Measurements from ENCODE around the gene KCNQ1. TPM values are rescaled to one million over a fixed set of nuclear protein-coding genes. Genes with fewer than 3 reads are reported as not detected.

KCNQ1 gene
- total RNA-seq, 1 experiment from 2014 or later: 0.71 TPM

DNA sequence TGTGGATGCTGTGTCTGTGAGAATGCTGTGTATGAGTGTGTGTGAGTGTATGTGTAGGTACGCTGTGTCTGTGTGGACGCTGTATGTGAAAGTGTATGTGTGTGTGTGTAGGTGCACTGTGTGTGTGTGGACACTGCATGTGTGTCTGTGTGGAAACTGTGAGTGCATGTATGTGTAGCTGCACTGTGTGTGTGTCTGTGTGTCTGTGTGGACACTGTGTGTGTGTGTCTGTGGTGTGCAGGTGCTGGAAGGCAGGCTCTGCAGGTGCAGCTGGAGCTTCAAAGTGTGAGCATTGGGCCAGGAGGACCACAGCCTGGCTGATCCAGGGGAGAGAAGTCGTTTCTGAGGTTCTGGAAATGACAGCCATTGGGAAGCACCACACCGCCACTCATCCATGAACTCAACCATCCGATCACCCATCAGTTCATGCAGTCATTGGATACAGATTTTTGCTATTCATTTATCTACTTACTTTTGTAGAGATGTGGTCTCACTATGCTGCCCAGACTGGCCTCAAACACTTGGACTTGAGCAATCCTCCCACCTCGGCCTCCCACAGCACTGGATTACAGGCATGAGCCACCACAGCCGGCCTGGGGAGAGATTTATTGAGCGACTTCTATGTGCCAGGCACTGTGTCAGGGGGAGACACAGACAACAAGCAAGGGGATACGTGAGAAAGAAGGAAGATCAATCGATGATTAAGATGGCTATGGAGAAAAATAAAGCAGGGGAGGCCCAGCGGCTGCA lies 10.1 kb upstream of the KCNQ1 start:
- no peak for DNase-seq (ENCODE audit: low read depth, low spot score)
- in situ Hi-C loops (cut with HindIII; ENCODE audit: low pct_unique_long_range_greater_than_20kb, low sequenced_read_pairs): no loop called here

DNA sequence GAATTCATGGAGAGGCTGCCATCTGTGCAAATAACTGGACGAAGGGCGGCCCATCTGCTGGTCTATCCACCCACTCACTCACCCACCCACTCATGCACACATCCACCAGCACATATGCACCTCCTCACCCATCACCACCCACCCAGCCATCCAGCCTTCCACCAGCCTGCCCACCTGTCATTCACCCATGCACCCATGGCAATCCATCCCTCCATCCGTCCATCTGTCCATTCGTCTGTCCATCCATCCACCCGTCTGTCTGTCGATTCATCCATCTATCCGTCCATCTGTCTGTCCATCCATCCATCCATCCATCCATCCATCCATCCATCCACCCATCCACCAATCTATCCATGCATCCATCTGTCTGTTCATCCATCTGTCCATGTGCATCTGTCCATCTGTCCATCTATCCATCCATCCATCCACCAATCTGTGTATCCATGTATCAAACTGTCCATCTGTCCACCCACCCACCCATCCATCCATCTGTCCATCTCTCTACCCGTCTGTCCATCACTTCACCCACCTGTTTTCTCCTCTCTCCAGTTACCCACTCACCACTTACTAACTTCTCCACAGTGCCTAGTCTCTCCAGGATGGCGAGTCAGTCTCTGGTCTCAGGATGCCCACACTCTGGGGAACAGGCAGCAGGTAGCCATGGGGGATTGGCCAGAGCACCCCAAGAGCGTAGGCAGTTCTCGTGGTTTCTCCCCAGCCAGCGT lies 9.4 kb upstream of the KCNQ1 start:
- in situ Hi-C loops (cut with HindIII; ENCODE audit: low pct_unique_long_range_greater_than_20kb, low sequenced_read_pairs): no loop called here

DNA sequence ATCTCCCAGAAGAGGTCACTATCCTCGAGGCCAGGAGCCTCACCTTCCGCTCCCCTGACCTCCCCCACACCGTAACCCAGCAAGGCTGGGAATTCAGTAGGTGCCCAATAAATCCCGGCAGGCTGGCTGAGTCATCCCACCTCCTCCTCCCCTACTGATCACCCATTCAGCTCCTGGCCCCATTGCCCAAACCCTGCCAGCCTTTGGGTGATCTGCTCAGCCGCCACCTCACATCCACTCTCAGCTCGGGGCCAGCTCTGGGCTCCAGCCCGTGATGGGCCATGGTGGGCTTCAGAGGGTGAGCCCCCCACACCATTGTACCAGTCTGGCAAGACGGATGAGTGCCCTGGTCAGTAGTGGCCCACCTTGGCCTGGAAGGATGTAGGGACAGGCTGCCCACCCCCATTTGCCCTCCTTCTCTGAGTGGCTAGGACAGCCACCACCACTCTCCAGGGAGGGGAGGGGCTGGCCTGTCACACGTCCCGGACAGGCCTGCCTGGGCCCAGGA lies 8.7 kb upstream of the KCNQ1 start:
- in situ Hi-C loops (cut with HindIII; ENCODE audit: low pct_unique_long_range_greater_than_20kb, low sequenced_read_pairs): no loop called here
- DNase-seq (ENCODE audit: low read depth, low spot score): no peak

More for the DNA sequence above, 9.4 kb upstream of the KCNQ1 start:
- DNase-seq (ENCODE audit: low read depth, low spot score): no peak

DNA sequence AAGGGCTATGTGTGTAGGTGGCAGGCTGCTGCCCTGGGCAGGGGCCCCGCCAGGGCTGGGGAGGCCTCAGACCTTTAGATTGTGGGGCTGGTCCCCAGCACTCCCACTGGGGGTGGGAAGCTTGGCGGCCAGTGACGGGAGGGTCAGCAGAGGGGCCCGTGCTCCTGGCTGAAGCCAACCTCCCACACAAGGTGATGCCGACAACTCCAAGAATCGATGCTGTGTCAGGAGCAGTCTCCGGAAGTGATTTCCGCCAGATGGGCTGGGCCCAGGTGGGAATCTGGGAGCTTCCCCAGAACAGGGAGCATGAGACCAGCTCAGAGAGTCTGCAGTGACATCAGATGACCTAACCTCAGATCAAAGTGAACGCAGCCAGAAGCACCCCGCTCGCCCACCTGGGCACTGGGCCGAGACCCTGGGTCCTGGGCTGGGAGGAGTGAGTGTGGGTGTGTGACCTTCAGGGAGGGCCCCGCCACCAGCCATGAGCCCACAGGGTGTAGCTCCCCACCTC lies 8.2 kb upstream of the KCNQ1 start:
- no peak for DNase-seq (ENCODE audit: low read depth, low spot score)
- in situ Hi-C loops (cut with HindIII; ENCODE audit: low pct_unique_long_range_greater_than_20kb, low sequenced_read_pairs): no loop called here

DNA sequence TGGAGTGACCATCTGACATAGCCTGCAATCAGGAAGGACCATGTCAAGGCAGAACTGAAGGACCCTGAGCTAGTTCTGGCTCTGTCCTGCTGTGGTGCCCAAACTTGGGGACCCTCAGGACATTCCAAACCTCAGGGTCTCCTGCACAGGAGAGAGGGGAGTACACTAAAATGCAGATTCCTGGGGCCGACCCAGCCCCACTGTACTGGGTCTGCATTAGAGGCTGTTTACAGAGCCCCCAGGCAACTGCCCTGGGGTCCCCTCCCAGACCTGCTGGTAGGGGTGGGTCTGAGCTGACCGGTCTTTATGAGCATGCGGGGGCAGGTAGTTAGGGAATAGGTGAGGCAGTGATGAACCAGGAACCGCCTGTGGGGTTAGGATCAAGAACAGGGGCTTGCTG lies 7.3 kb upstream of the KCNQ1 start:
- in situ Hi-C loops (cut with HindIII; ENCODE audit: low pct_unique_long_range_greater_than_20kb, low sequenced_read_pairs): no loop called here
- DNase-seq (ENCODE audit: low read depth, low spot score): no peak

DNA sequence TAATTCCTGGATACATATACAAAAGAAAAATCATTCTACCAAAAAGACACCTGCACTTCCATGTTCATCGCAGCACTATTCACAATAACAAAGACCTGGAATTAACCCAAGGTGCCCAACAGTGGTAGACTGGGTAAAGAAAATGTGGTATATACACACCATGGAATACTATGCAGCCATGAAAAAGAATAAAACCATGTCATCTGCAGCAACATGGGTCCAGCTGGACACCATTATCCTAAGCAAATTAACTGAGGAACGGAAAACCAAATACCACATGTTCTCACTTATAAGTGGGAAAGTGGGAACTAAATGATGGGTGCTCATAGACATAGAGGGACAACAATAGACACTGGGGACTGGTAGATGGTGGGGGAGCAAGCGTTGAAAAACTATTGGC lies 5.0 kb upstream of the KCNQ1 start:
- no peak for DNase-seq (ENCODE audit: low read depth, low spot score)
- in situ Hi-C loops (cut with HindIII; ENCODE audit: low pct_unique_long_range_greater_than_20kb, low sequenced_read_pairs): no loop called here

DNA sequence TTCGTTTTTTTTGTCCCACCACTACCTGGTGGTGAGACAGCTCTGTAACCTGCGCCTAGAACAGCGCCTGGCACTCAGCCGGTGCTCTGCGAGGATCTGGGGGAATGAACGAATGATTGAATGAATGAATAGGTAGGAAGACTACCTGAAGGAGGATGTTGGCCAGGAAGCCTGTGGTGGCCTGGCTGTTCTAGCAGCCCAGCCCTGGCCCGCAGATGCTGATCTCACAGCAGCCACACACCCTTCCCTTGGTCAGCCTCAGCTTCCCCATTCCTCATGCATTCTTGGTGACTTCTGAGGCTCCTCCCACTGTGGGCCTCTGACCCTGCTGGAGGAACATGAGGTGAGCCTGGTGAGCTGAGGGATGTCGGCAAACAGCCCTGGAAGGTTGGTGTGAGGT lies 4.2 kb upstream of the KCNQ1 start:
- in situ Hi-C loops (cut with HindIII; ENCODE audit: low pct_unique_long_range_greater_than_20kb, low sequenced_read_pairs): no loop called here

DNA sequence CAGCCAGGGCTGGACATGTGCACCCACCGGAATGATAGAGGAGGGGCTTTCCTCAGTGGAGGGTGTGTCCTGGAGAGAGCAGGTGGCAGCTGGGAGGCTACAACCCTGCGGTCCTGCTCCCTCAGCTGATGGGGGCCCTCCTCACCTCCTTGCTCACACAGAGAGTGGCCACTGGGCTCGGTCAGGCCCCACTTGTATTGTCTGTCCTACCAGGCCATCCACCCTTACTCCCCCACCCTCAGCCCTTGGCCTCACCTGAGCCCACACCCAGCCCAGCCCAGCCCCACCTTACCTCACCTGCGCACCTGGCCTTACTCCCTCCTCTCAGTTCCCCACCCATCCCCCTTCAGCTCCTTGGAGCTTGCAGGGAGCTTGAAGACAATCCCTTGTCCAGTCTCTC lies 3.6 kb upstream of the KCNQ1 start:
- DNase-seq (ENCODE audit: low read depth, low spot score): no peak
- in situ Hi-C loops (cut with HindIII; ENCODE audit: low pct_unique_long_range_greater_than_20kb, low sequenced_read_pairs): no loop called here

More for the DNA sequence above, 4.2 kb upstream of the KCNQ1 start:
- DNase-seq (ENCODE audit: low read depth, low spot score): no peak

DNA sequence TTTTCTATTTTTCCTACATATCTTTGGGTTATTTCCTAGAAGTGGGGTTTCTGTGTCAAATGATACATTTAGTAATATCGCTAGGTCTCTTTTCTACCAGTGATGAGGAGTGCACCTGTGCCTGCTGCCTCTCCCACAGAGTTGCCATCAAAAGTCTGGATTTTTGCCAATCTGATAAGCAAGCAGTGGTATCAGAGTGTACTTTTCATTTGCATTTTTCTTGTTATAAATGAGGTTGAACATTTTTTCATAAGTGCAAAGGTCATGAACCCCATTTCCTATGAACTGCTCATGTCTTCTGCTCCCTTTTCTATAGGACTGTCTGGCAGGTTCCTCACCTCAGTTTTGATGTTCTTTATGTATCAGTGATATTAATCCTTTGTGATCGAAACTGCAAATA lies 2.2 kb upstream of the KCNQ1 start:
- DNase-seq (ENCODE audit: low read depth, low spot score): no peak
- in situ Hi-C loops (cut with HindIII; ENCODE audit: low pct_unique_long_range_greater_than_20kb, low sequenced_read_pairs): no loop called here

DNA sequence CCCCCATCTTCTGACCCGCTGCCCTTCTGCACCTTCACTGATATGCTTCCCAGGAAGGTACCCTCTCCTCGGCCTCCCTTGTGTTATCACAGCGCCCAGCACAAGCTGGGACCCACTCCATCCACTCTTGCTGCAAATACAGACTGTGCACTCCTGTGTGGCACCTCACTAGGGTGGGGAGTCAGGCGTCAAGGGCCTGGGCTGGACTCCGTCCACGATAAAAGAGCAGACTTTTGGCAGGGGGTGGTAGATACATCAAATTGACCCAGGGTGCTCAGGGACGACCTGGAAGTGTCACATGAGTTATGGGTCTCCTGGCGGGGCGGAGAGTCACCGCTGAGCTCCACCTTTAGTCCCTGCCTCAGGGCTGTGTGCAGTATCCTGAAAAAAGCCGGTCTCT lies 1.4 kb upstream of the KCNQ1 start:
- in situ Hi-C loops (cut with HindIII; ENCODE audit: low pct_unique_long_range_greater_than_20kb, low sequenced_read_pairs): no loop called here
- DNase-seq (ENCODE audit: low read depth, low spot score): no peak

DNA sequence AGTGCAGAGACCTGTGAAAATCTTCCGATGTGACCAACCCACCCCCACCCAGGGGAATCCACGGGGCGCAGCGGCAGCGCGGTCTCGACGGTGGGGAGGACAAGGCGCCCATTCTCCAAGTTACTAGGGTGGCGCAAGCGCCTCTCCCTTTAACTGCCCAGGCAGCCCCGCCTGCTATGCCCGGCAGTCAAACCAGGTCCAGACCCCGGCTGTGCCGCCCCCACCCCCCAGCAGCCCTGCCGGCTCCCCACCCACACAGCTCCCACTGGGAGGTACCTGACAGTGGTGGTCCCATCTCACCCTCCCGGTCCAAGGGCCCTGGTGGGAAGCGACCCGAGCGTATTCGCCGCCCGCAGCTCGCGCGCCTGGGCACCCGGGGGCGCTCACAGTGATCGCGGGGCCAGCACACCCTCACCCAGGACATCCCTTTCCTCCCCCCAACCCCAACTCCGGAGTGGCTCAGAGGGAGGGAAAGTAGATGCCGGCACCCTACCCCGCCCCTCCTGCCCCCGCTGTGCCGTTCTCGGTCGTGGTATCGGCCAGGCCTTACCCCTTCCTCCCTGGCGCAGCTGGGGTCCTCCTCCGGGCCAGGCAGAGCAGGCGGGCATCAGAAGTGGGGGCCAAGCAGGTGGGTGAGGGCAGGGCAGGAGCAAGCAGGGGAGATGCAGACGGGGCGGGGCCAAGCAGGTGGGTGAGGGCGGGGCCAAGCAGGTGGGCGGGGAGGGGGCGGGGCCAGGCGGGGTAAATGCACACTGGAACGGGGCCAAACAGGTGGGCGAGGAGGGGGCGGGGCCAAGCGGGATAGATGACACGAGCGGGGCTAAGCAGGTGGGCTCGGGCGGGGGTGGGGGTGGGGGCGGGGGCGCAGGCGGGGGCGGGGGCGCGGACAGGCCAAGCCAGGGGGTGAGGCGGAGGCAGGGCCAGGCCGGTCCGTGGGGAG lies 657 bp upstream of the KCNQ1 start, which contains the start of gene TRPM5:
TRPM5 (minus strand) TSS at position 634 of the 940 bp plus-strand sequence. CDS start 21,478 bp downstream, outside the sequence.
- in situ Hi-C loops (cut with HindIII; ENCODE audit: low pct_unique_long_range_greater_than_20kb, low sequenced_read_pairs): no loop called here
- DNase-seq (ENCODE audit: low read depth, low spot score): no peak

DNA sequence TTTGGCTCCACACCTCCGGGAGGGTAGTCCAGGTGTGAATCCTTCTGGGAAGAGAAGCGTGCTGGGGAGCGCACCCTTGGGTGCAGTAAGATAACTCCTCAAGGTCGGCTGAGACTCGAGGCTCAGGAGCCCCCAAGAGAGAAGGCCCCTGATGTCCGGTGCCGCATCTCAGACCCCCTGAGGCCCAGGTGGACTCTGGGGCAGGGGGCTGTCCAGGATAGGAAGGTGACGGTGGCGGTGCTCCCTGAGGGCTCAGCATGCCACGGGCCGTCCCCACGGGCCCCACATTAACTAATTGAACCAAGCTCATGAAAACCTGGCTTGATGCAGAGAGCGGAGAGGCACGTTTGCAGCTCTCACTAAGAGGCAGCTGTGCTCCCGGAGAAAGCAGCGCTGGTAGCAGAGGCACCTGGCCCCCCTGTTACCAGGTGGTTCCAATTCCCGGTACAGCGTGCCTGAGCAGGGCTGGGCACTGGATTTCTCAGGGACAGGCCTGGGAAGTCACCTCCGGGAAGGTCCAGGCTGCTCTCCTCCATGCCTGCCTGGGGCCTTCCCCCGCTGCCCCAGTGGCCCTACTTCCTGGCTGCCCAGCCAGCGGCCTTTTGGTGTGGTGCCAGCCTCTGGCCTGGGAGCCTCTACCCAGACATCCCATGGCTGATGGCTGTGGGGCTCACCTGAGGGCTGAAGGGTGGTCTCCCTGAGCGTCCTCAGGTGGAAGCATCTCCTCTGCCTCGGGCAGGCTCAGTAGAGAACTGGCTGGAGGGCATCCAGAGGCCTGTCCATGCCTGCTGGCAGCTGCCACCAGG lies 1.1 kb downstream of the KCNQ1 start:
- no peak for DNase-seq (ENCODE audit: low read depth, low spot score)
- in situ Hi-C loops (cut with HindIII; ENCODE audit: low pct_unique_long_range_greater_than_20kb, low sequenced_read_pairs): no loop called here

DNA sequence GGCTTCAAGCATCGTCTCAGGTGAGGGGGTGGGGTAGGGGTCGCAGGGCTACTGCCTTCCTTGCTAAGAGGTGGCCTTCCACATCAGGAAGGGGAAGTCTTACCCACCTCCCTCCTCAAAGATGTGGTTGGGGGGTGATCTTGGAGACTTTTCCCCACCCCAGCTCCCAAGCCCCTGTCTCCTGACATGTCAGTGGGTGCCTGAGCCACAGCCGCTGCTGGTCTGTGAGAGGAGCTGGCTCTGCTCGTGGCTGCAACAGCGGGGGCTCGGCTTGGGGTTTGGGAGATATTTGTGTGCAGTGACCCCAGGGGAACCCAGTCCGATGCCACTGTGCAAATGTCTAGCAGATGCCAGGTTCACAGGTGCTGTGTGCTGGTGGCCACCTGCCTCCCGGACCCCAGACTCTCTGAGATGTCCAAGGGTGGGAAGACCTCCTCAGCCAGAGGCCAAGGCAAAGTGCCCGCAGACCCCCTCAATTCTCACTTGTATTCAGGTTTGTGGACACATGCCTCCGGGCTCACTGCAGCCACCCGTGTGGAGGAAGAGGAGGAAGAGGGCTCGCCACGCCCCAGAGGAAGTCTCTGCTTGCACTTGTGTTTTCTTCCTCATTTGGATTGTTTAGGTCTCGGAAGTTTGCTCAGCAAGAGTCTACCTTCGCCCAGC lies 1.9 kb downstream of the KCNQ1 start:
- DNase-seq (ENCODE audit: low read depth, low spot score): no peak
- in situ Hi-C loops (cut with HindIII; ENCODE audit: low pct_unique_long_range_greater_than_20kb, low sequenced_read_pairs): no loop called here

DNA sequence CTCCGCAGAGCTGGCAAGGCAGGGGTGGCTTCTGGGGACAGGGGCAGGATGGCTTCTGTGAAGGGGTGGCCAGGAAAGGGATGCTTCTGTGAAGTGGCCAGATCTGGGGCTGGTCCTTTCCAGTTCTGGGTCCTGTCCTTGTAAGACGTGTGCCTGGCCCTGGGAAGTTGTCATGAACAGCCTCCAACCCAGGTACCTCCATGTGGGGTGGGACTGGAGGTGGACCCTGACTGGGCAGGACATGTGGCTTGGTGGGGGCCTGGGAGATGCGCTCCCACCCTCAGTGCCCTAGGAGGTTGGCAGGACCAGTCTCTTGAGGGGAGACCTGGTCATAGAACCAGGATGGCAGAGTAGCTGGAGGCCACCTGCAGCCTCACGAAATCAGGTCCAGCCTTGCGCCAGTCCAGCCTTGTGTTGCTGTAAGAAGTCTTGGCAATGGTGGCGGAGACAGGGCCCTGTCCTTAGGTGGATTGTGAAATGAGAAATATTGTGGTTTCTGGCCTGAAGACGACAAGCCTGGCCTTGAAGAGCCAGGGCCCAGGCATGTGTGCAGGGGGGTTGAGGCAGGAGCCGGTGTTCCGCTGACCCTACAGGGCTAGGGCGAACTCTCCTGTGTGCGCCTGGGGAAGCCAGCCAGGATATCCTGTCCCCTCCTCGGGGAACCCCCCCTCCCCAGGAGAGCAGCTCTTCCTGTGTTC lies 2.6 kb downstream of the KCNQ1 start:
- in situ Hi-C loops (cut with HindIII; ENCODE audit: low pct_unique_long_range_greater_than_20kb, low sequenced_read_pairs): no loop called here
- DNase-seq (ENCODE audit: low read depth, low spot score): no peak

DNA sequence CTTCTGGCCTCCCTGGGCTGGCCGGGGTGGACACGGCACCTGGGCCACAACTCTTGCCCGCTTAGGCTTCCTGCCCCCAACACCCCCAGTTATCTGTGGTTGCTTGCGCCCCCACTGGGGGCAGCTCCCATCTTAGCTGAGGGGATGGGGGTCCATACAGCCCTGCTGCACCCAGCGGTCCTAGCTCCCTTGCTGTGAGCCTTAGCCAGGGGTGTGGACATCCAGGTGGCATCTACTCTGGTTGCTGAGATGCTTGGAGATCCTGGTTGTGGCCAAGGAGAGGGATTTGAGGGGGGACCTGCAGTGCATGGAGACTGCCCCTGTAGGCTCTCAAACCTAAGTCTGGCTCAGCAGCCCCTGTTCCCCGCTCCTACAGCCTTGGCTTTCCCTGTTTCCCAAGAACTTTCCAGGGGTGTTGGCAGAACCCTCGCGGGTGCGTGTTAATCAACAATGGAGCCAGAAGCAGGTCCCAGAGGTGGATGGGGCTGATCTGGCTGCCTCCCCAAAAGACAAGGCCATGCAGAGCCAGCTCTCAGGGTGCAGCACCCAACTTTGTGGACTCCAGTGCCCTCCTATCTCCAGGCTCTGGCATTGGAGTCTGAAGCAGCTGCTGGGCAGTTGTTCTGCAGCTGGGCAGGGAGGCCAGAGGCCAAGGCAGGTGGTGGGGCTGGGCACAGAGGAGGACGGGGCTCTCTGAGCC lies 3.3 kb downstream of the KCNQ1 start:
- in situ Hi-C loops (cut with HindIII; ENCODE audit: low pct_unique_long_range_greater_than_20kb, low sequenced_read_pairs): no loop called here
- DNase-seq (ENCODE audit: low read depth, low spot score): no peak

Data from SK-MEL-5 (cell line).